ENCODE measurements around the gene ASGR1. TPM values are rescaled to one million over a fixed set of nuclear protein-coding genes. Genes with fewer than 3 reads are reported as not detected.

Gene ASGR1
- total RNA-seq, 4 donors from 2014 or later: 0.54 to 1.2 TPM; not detected in 2

- no peaks in the 10 kb centered on the region for H3K36me3 ChIP-seq
- 34 to 39% methylated on average over 12 to 16 of the region's 37 CpGs for WGBS, 2 donors (ENCODE audit: low coverage in 1 of 2)
- no peak overlapping the region for H3K27ac ChIP-seq
- H3K4me1 ChIP-seq: peaks cover 4 to 66% (median 27%) of the 10 kb centered on the region in 3 donors
- ATAC-seq: no peak
- peak overlapping the region in 1 of 2 donors; percentile 4 for H3K4me3 ChIP-seq
- TF ChIP-seq CTCF (IDR thresholded peaks at IDR 0.05) (no peak), POLR2AphosphoS5 (IDR thresholded peaks at IDR 0.05) (no peak), POLR2A (IDR thresholded peaks at IDR 0.05) (no peak), EP300 (IDR thresholded peaks at IDR 0.05) (no peak)
- H3K27me3 ChIP-seq: no peaks in the 10 kb centered on the region
- H3K9me3 ChIP-seq: no peaks in the 10 kb centered on the region
Observed at GRCh38 chr17:7211491-7212273, 32.5 kb upstream of the ASGR1 start.

- WGBS, 2 donors (ENCODE audit: low coverage in 1 of 2): 77 to 80% methylated on average over 1 to 3 of the region's 9 CpGs
- H3K4me3 ChIP-seq: no peak overlapping the region
- ATAC-seq: no peak
- H3K36me3 ChIP-seq: peaks cover 0 to 2% of the 10 kb centered on the region in 2 donors
- H3K9me3 ChIP-seq: no peaks in the 10 kb centered on the region
- no peak for TF ChIP-seq EP300 (IDR thresholded peaks at IDR 0.05)
- TF ChIP-seq CTCF (IDR thresholded peaks at IDR 0.05): no peak
- TF ChIP-seq POLR2AphosphoS5 (IDR thresholded peaks at IDR 0.05): no peak
- TF ChIP-seq POLR2A (IDR thresholded peaks at IDR 0.05): no peak
- peaks cover 0 to 67% (median 9%) of the 10 kb centered on the region in 3 donors for H3K4me1 ChIP-seq
- H3K27ac ChIP-seq: no peak overlapping the region
- H3K27me3 ChIP-seq: no peaks in the 10 kb centered on the region
Observed at GRCh38 chr17:7208754-7209460, 29.7 kb upstream of the ASGR1 start.

GRCh38 chr17:7208027-7208571 lies 28.9 kb upstream of the ASGR1 start:
- H3K36me3 ChIP-seq: peaks cover 0 to 10% of the 10 kb centered on the region in 2 donors
- peak overlapping the region in 1 of 4 donors; percentile 18 for H3K27ac ChIP-seq
- ATAC-seq: no peak
- H3K9me3 ChIP-seq: no peaks in the 10 kb centered on the region
- no peak for TF ChIP-seq EP300 (IDR thresholded peaks at IDR 0.05)
- TF ChIP-seq POLR2AphosphoS5 (IDR thresholded peaks at IDR 0.05): no peak
- no peak for TF ChIP-seq CTCF (IDR thresholded peaks at IDR 0.05)
- no peak for TF ChIP-seq POLR2A (IDR thresholded peaks at IDR 0.05)
- no peak overlapping the region for H3K4me3 ChIP-seq
- WGBS, 2 donors (ENCODE audit: low coverage in 1 of 2): 44% methylated on average over 5 of the region's 21 CpGs; no CpG with 5 or more reads in 1 of the 2 donors
- peaks cover 0 to 62% (median 3%) of the 10 kb centered on the region in 3 donors for H3K4me1 ChIP-seq
- H3K27me3 ChIP-seq: no peaks in the 10 kb centered on the region

- no peak for ATAC-seq
- Histone ChIP-seq H3K4me3 (no peak overlapping the region), H3K4me1 (peaks cover 0 to 61% (median 3%) of the 10 kb centered on the region in 3 donors), H3K9me3 (no peaks in the 10 kb centered on the region), H3K27ac (peak overlapping the region in 1 of 4 donors; percentile 24), H3K27me3 (no peaks in the 10 kb centered on the region), H3K36me3 (peaks cover 0 to 17% of the 10 kb centered on the region in 2 donors)
- WGBS, 2 donors (ENCODE audit: low coverage in 1 of 2): 42 to 54% methylated on average over 2 to 14 of the region's 24 CpGs
- no peak for TF ChIP-seq EP300 (IDR thresholded peaks at IDR 0.05)
- no peak for TF ChIP-seq POLR2A (IDR thresholded peaks at IDR 0.05)
- no peak for TF ChIP-seq POLR2AphosphoS5 (IDR thresholded peaks at IDR 0.05)
- TF ChIP-seq CTCF (IDR thresholded peaks at IDR 0.05): no peak
Observed at GRCh38 chr17:7207120-7208001, 28.2 kb upstream of the ASGR1 start.
